ENCODE results near the gene NEUROG2. TPM values are rescaled to one million over a fixed set of nuclear protein-coding genes. Genes with fewer than 3 reads are reported as not detected.

Gene NEUROG2
- total and polyA plus RNA-seq, 2 of the 4 experiments (the other 2 are of a cell fraction) = not detected

GRCh38 chr4:112518675-112519074 lies 2.7 kb upstream of the NEUROG2 start:
- H3K14ac ChIP-seq (replicated peaks; ENCODE audit: low read depth, low read length) = no peak overlapping the region
- DNase-seq = no peak
- H3K79me1 ChIP-seq (ENCODE audit: low read depth in 1 of 2, low read length in 2 of 2) = no peaks in the 10 kb centered on the region
- TF ChIP-seq NFE2L2 (IDR thresholded peaks at IDR 0.05; ENCODE audit: low read depth, low read length) (no peak), CEBPB (IDR thresholded peaks at IDR 0.05; ENCODE audit: low read depth, low read length) (no peak), BHLHE40 (IDR thresholded peaks at IDR 0.05; ENCODE audit: low read depth, low read length) (no peak), MXI1 (IDR thresholded peaks at IDR 0.05; ENCODE audit: borderline replicate concordance, low read depth, low read length) (no peak), CTCF (conservative IDR thresholded peaks at IDR 0.05; ENCODE audit: low read depth, low read length) (no peak), ELK1 (IDR thresholded peaks at IDR 0.05; ENCODE audit: borderline replicate concordance, low read depth, low read length) (no peak), USF2 (IDR thresholded peaks at IDR 0.05; ENCODE audit: low read depth, low read length) (no peak), MAFK (IDR thresholded peaks at IDR 0.05; ENCODE audit: low read depth, low read length) (no peak), FOS (IDR thresholded peaks at IDR 0.05; ENCODE audit: low read depth, low read length) (no peak), CHD1 (IDR thresholded peaks at IDR 0.05; ENCODE audit: low read depth, low read length) (no peak), POLR2A (IDR thresholded peaks at IDR 0.05; ENCODE audit: low read depth, low read length) (no peak), RAD21 (IDR thresholded peaks at IDR 0.05; ENCODE audit: low read length) (no peak), SMC3 (IDR thresholded peaks at IDR 0.05; ENCODE audit: low read depth, low read length) (no peak)
- BruUV-seq (replicated peaks) = no TSS peak
- intact Hi-C loops (cut with micrococcal nuclease) (no loop called here), in situ Hi-C loops (cut with MboI; ENCODE audit: low sequenced_read_pairs) (no loop called here), dilution Hi-C loops (cut with HindIII; ENCODE audit: low sequenced_read_pairs, unreplicated experiment) (no loop called here)
- H3K27me3 ChIP-seq (ENCODE audit: control insufficient read depth, insufficient read depth, low read length) = peaks cover 89% of the 10 kb centered on the region
- H3K27ac ChIP-seq (ENCODE audit: insufficient read depth, low read length) = no peak overlapping the region
- H2BK120ac ChIP-seq (ENCODE audit: low read depth, low read length) = no peak overlapping the region
- no peak overlapping the region for H2BK5ac ChIP-seq (ENCODE audit: low read depth, low read length, poor library complexity, severe bottlenecking)
- ATAC-seq (ENCODE audit: low read depth) = no peak
- no peak overlapping the region for H4K5ac ChIP-seq (ENCODE audit: low read depth, low read length)
- no peak overlapping the region for H4K8ac ChIP-seq (ENCODE audit: low read depth in 2 of 2, low read length in 2 of 2)
- H4K20me1 ChIP-seq (ENCODE audit: insufficient read depth, low read length) = no peaks in the 10 kb centered on the region
- no peak overlapping the region for H2AK9ac ChIP-seq (replicated peaks; ENCODE audit: low read depth, low read length, poor library complexity)
- H2AK5ac ChIP-seq (ENCODE audit: low read depth, low read length) = no peak overlapping the region
- no peak overlapping the region for H3K4me2 ChIP-seq (ENCODE audit: low read depth, low read length)
- H3K9me3 ChIP-seq (ENCODE audit: control insufficient read depth, insufficient read depth, low read length) = peaks cover 28% of the 10 kb centered on the region
- no peak overlapping the region for H3K4me3 ChIP-seq (ENCODE audit: insufficient read depth, low read depth, low read length)
- ChIA-PET CTCF (interaction anchor here (0.6 kb wide), 1 partner anchor 299 kb away, joined by 5 read pairs; no protein-coding TSS in a partner anchor), POLR2A (ENCODE audit: unreplicated experiment) (no interaction called here)
- no peak overlapping the region for H4K91ac ChIP-seq (ENCODE audit: insufficient read depth, low read depth, low read length)
- no peak overlapping the region for H3K56ac ChIP-seq (ENCODE audit: extremely low read depth, insufficient read depth, low read length)
- no peaks in the 10 kb centered on the region for H3K9me1 ChIP-seq (ENCODE audit: insufficient read depth, low read length)
- no peak overlapping the region for H2BK20ac ChIP-seq (ENCODE audit: low read depth, low read length)
- no peak overlapping the region for H2BK15ac ChIP-seq (ENCODE audit: low read depth, low read length)
- no peak overlapping the region for H2AFZ ChIP-seq (replicated peaks; ENCODE audit: low read length, poor library complexity)
- H3K4ac ChIP-seq (ENCODE audit: low read depth, low read length) = no peak overlapping the region
- no peak overlapping the region for H3K9ac ChIP-seq (ENCODE audit: low read depth, low read length)
- H3K36me3 ChIP-seq (ENCODE audit: control insufficient read depth, insufficient read depth, low read length) = no peaks in the 10 kb centered on the region
- no peaks in the 10 kb centered on the region; the same call in 1 of the 2 replicates for H3K4me1 ChIP-seq (ENCODE audit: control insufficient read depth, insufficient read depth, low read length)
- H3K23ac ChIP-seq (ENCODE audit: low read depth, low read length) = no peak overlapping the region
- H3K18ac ChIP-seq (ENCODE audit: low read depth, low read length) = no peak overlapping the region

Measured in IMR-90 (cell line).